ENCODE results near the gene MAFG.
A peak's percentile ranks its signal among the peaks of the same experiment; 100 is the strongest.
"Not testable (repeated sequence)": the region's sequence is repeated elsewhere in the genome, so short reads cannot be mapped to it uniquely, and the experiment has no call there.

MAFG gene

GRCh38 chr17:81957691-81958432 lies 30.3 kb upstream of the MAFG start:
- no peak for DNase-seq

GRCh38 chr17:81956607-81957589 lies 29.4 kb upstream of the MAFG start:
- DNase-seq: no peak

- no peak for DNase-seq
These were observed 28.4 kb upstream of the MAFG start for GRCh38 chr17:81955756-81956544.

- DNase-seq: no peak
These were observed 27.6 kb upstream of the MAFG start for GRCh38 chr17:81955058-81955681.

GRCh38 chr17:81954131-81955057 lies 26.9 kb upstream of the MAFG start:
- no peak for DNase-seq

- DNase-seq: not testable (repeated sequence)
These were observed 25.9 kb upstream of the MAFG start for GRCh38 chr17:81953443-81953842.

- no peak for DNase-seq
These were observed 25.3 kb upstream of the MAFG start for GRCh38 chr17:81952792-81953228.

- no peak for DNase-seq
These were observed 24.5 kb upstream of the MAFG start for GRCh38 chr17:81951785-81952684.

GRCh38 chr17:81950501-81950900 lies 23.0 kb upstream of the MAFG start:
- no peak for DNase-seq

GRCh38 chr17:81948635-81949378 lies 21.3 kb upstream of the MAFG start:
- no peak for DNase-seq

- DNase-seq: peak; percentile 8
These were observed 19.7 kb upstream of the MAFG start, which contains the start of gene MYADML2 for GRCh38 chr17:81947189-81947588. MYADML2 (minus strand) TSS chr17:81947233; CDS start chr17:81941741, 5,492 bp downstream.

GRCh38 chr17:81944858-81945257 lies 17.3 kb upstream of the MAFG start:
- no peak for DNase-seq

- no peak for DNase-seq
These were observed 14.6 kb upstream of the MAFG start for GRCh38 chr17:81942167-81942553.

- no peak for DNase-seq
These were observed 14.1 kb upstream of the MAFG start for GRCh38 chr17:81941484-81942166.

- DNase-seq: no peak
These were observed 13.3 kb upstream of the MAFG start for GRCh38 chr17:81940538-81941483.

GRCh38 chr17:81939881-81940385 lies 12.4 kb upstream of the MAFG start:
- DNase-seq: no peak

- DNase-seq: no peak
These were observed 11.7 kb upstream of the MAFG start for GRCh38 chr17:81939218-81939617.
